Measurements from ENCODE around the gene MAGI2. TPM values are rescaled to one million over a fixed set of nuclear protein-coding genes. Genes with fewer than 3 reads are reported as not detected.

Gene MAGI2
- total RNA-seq, 2 experiments from 2014 or later = 0.03 to 0.17 TPM

DNA sequence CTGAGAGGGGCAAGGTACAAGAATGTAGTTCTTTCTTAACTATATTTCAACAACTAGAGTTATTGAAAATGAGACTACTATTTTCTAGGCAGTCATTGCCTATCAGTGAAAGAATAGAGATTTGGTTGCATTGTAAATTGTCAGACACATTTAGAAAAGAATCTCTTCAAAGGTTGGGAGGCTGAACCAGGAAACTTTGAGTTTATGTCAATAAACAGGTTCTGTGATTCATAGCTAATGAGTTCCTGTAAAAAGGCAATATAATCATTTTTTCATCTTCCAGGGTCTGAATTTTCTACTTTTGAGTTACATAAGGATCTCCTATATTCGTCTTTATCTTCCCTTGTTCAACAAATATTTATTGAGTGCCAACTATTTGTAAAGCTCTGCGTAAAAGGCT, 47.1 kb downstream of the MAGI2 start:
- no peaks in the 10 kb centered on the region for H3K9me2 ChIP-seq (ENCODE audit: insufficient read depth, low read length)
- POLR2A ChIA-PET = no interaction called here
- DNase-seq (ENCODE audit: low spot score) = no peak
- no peaks in the 10 kb centered on the region for H3K4me1 ChIP-seq (ENCODE audit: insufficient read depth, low read length, poor library complexity, severe bottlenecking)
- no peaks in the 10 kb centered on the region for H3K36me3 ChIP-seq (ENCODE audit: insufficient read depth, low read length)
- H4K20me1 ChIP-seq (ENCODE audit: insufficient read depth, low read length) = no peaks in the 10 kb centered on the region
- no peak overlapping the region for H3K4me2 ChIP-seq (ENCODE audit: low read length)
- BruUV-seq (replicated peaks) = no TSS peak
- H3K79me2 ChIP-seq (ENCODE audit: insufficient read depth, low read depth, low read length) = no peaks in the 10 kb centered on the region
- intact Hi-C loops (cut with micrococcal nuclease; ENCODE audit: unreplicated experiment) = no loop called here
- no peaks in the 10 kb centered on the region for H3K9me3 ChIP-seq (ENCODE audit: low read length)
- TF ChIP-seq CTCF (conservative IDR thresholded peaks at IDR 0.05; ENCODE audit: low read length) = no peak
- no peak for TF ChIP-seq EZH2phosphoT487 (IDR thresholded peaks at IDR 0.05; ENCODE audit: borderline replicate concordance, low read depth, low read length)
- CTCF ChIA-PET (ENCODE audit: unreplicated experiment) = no interaction called here
- no peak overlapping the region for H3K4me3 ChIP-seq (ENCODE audit: low read depth, low read length, poor library complexity, severe bottlenecking)
- H3K27ac ChIP-seq (ENCODE audit: low read depth, low read length, poor library complexity, severe bottlenecking) = no peak overlapping the region
- H2AFZ ChIP-seq (ENCODE audit: low read length) = no peak overlapping the region

DNA sequence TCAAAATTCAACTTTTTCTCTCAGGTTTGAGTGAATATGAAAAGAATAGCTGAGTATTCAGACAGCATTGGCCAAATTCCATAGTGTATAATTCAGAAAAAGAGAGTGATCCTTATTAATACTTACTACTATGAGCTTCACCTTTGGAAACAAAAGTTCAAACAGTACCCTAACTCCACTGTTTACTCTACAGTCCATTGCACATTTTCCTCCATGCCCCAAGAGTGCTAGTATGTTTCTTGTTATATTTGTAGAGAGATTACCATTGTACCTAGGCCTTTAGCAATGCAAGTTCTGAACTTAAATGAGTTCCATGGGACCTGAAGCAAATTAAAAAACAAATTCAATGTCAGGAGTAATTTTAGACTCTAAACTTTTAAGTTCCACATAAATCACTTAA, 48.1 kb downstream of the MAGI2 start:
- ChIA-PET POLR2A (interaction anchor here (0.7 kb wide), 2 partner anchors 27 to 237 kb away, joined by 7 read pairs; no protein-coding TSS in a partner anchor), CTCF (ENCODE audit: unreplicated experiment) (no interaction called here)
- no peaks in the 10 kb centered on the region for H3K9me3 ChIP-seq (ENCODE audit: low read length)
- no peak overlapping the region for H3K27ac ChIP-seq (ENCODE audit: low read depth, low read length, poor library complexity, severe bottlenecking)
- TF ChIP-seq EZH2phosphoT487 (IDR thresholded peaks at IDR 0.05; ENCODE audit: borderline replicate concordance, low read depth, low read length) (no peak), CTCF (conservative IDR thresholded peaks at IDR 0.05; ENCODE audit: low read length) (no peak)
- no peaks in the 10 kb centered on the region for H4K20me1 ChIP-seq (ENCODE audit: insufficient read depth, low read length)
- H2AFZ ChIP-seq (ENCODE audit: low read length) = no peak overlapping the region
- intact Hi-C loops (cut with micrococcal nuclease; ENCODE audit: unreplicated experiment) = no loop called here
- no peak overlapping the region for H3K4me3 ChIP-seq (ENCODE audit: low read depth, low read length, poor library complexity, severe bottlenecking)
- H3K79me2 ChIP-seq (ENCODE audit: insufficient read depth, low read depth, low read length) = no peaks in the 10 kb centered on the region
- H3K36me3 ChIP-seq (ENCODE audit: insufficient read depth, low read length) = no peaks in the 10 kb centered on the region
- H3K9me2 ChIP-seq (ENCODE audit: insufficient read depth, low read length) = no peaks in the 10 kb centered on the region
- DNase-seq (ENCODE audit: low spot score) = no peak
- no peaks in the 10 kb centered on the region for H3K4me1 ChIP-seq (ENCODE audit: insufficient read depth, low read length, poor library complexity, severe bottlenecking)
- BruUV-seq (replicated peaks) = no TSS peak
- H3K4me2 ChIP-seq (ENCODE audit: low read length) = no peak overlapping the region

DNA sequence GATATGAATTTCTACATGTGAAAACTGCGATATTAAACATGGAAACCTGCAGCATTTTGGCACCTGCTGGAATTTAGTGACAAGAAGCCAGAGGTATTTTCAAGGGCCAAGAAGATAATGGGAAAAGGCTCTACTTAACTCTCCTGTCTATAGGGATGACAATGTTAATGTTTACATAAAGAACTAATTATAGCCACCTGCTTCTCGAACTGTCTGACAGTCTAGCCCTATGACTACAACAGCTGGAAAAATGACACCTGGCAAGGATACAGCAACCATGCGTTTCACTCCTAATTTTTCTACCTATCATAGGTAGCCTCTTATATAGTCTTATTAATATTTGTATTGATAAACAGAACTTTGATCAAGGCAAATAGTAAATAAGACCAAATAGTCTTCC, 49.6 kb downstream of the MAGI2 start:
- POLR2A ChIA-PET = no interaction called here
- intact Hi-C loops (cut with micrococcal nuclease; ENCODE audit: unreplicated experiment) = no loop called here
- H3K9me2 ChIP-seq (ENCODE audit: insufficient read depth, low read length) = no peaks in the 10 kb centered on the region
- no peaks in the 10 kb centered on the region for H3K4me1 ChIP-seq (ENCODE audit: insufficient read depth, low read length, poor library complexity, severe bottlenecking)
- H4K20me1 ChIP-seq (ENCODE audit: insufficient read depth, low read length) = no peaks in the 10 kb centered on the region
- H3K79me2 ChIP-seq (ENCODE audit: insufficient read depth, low read depth, low read length) = no peaks in the 10 kb centered on the region
- no peak overlapping the region for H3K4me3 ChIP-seq (ENCODE audit: low read depth, low read length, poor library complexity, severe bottlenecking)
- CTCF ChIA-PET (ENCODE audit: unreplicated experiment) = no interaction called here
- TF ChIP-seq EZH2phosphoT487 (IDR thresholded peaks at IDR 0.05; ENCODE audit: borderline replicate concordance, low read depth, low read length) (no peak), CTCF (conservative IDR thresholded peaks at IDR 0.05; ENCODE audit: low read length) (no peak)
- no TSS peak for BruUV-seq (replicated peaks)
- no peak overlapping the region for H3K4me2 ChIP-seq (ENCODE audit: low read length)
- no peaks in the 10 kb centered on the region for H3K9me3 ChIP-seq (ENCODE audit: low read length)
- H2AFZ ChIP-seq (ENCODE audit: low read length) = no peak overlapping the region
- H3K27ac ChIP-seq (ENCODE audit: low read depth, low read length, poor library complexity, severe bottlenecking) = no peak overlapping the region
- H3K36me3 ChIP-seq (ENCODE audit: insufficient read depth, low read length) = no peaks in the 10 kb centered on the region
- DNase-seq (ENCODE audit: low spot score) = no peak
